Measurements from ENCODE around the gene SLC4A1.

GRCh38 chr17:44206825-44207155, 61.1 kb downstream of the SLC4A1 start:
- TF ChIP-seq, protein P1, sequence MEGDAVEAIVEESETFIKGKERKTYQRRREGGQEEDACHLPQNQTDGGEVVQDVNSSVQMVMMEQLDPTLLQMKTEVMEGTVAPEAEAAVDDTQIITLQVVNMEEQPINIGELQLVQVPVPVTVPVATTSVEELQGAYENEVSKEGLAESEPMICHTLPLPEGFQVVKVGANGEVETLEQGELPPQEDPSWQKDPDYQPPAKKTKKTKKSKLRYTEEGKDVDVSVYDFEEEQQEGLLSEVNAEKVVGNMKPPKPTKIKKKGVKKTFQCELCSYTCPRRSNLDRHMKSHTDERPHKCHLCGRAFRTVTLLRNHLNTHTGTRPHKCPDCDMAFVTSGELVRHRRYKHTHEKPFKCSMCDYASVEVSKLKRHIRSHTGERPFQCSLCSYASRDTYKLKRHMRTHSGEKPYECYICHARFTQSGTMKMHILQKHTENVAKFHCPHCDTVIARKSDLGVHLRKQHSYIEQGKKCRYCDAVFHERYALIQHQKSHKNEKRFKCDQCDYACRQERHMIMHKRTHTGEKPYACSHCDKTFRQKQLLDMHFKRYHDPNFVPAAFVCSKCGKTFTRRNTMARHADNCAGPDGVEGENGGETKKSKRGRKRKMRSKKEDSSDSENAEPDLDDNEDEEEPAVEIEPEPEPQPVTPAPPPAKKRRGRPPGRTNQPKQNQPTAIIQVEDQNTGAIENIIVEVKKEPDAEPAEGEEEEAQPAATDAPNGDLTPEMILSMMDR (IDR thresholded peaks at IDR 0.05): no peak
- TF ChIP-seq POLR2A (IDR thresholded peaks at IDR 0.05): no peak
